Neural cell (in vitro differentiated cells): ENCODE data around the gene RAD51B. TPM values are rescaled to one million over a fixed set of nuclear protein-coding genes. Genes with fewer than 3 reads are reported as not detected.

Experiments used
- H2AFZ ChIP-seq: fragments of 200-600, 300-800 bp; sonication (generic), shearing (Covaris generic); 2 replicates; pipeline ENCODE4 v1.6.0; 2014; ENCODE audit warnings: low read depth, mild to moderate bottlenecking, antibody characterized with exemption, low read length, moderate library complexity
- H3F3A ChIP-seq: fragments of 200-600 bp; shearing (Covaris generic); 2 replicates; pipeline ENCODE4 v1.6.1; 2016; ENCODE audit warnings: mild to moderate bottlenecking, moderate library complexity, mixed read lengths, antibody characterized with exemption, low read length; ENCODE audit not compliant: insufficient read depth, poor library complexity, severe bottlenecking
- H3K27ac ChIP-seq: fragments of 200-600, 300-800 bp; sonication (generic), shearing (Covaris generic); 2 replicates; pipeline ENCODE4 v1.5.1; 2014; ENCODE audit warnings: mild to moderate bottlenecking, low read length, moderate library complexity
- H3K27me3 ChIP-seq: fragments of 300-800, 200-600 bp; sonication (generic), shearing (Covaris generic); 2 replicates; pipeline ENCODE4 v1.6.0; 2014; ENCODE audit warnings: mild to moderate bottlenecking, low read depth, low read length, moderate library complexity; ENCODE audit not compliant: insufficient read depth
- H3K36me3 ChIP-seq: fragments of 300-800, 200-600 bp; sonication (generic), shearing (Covaris generic); 2 replicates; pipeline ENCODE4 v1.5.1; 2014; ENCODE audit warnings: mild to moderate bottlenecking, antibody characterized with exemption, low read length, moderate library complexity; ENCODE audit not compliant: insufficient read depth
- H3K4me2 ChIP-seq: fragments of 300-800, 200-600 bp; sonication (generic), shearing (Covaris generic); 2 replicates; pipeline ENCODE4 v1.6.0; 2014; ENCODE audit warnings: mild to moderate bottlenecking, low read length
- H3K4me3 ChIP-seq: fragments of 300-800, 200-600 bp; sonication (generic), shearing (Covaris generic); 2 replicates; pipeline ENCODE4 v1.5.1; 2014; ENCODE audit warnings: mild to moderate bottlenecking, low read length, moderate library complexity
- H3K79me2 ChIP-seq: fragments of 200-600 bp; shearing (Covaris generic); replicated peaks from 2 replicates; pipeline ENCODE4 v1.6.0; 2014; ENCODE audit warnings: mild to moderate bottlenecking, low read length, moderate library complexity; ENCODE audit not compliant: insufficient read depth
- H3K9ac ChIP-seq: fragments of 300-800, 200-600 bp; sonication (generic), shearing (Covaris generic); 2 replicates; pipeline ENCODE4 v1.6.1; 2016; ENCODE audit warnings: mild to moderate bottlenecking, low read length, mixed read lengths
- H3K9me2 ChIP-seq: fragments of 200-600 bp; shearing (Covaris generic); 2 replicates; pipeline ENCODE4 v1.6.1; 2016; ENCODE audit warnings: mild to moderate bottlenecking, low read length, mixed read lengths; ENCODE audit not compliant: insufficient read depth
- H3K9me3 ChIP-seq: fragments of 200-600, 300-800 bp; sonication (generic), shearing (Covaris generic); 2 replicates; pipeline ENCODE4 v1.6.1; 2016; ENCODE audit warnings: mild to moderate bottlenecking, mixed run types, low read length, moderate library complexity, mixed read lengths
- H4K20me1 ChIP-seq: fragments of 200-600 bp; shearing (Covaris generic); 2 replicates; pipeline ENCODE4 v1.6.1; 2016; ENCODE audit warnings: mild to moderate bottlenecking, mixed run types; ENCODE audit not compliant: insufficient read depth
- CTCF ChIP-seq: fragments of 450-650 bp; IDR thresholded peaks from 2 replicates; pipeline ENCODE4 v1.5.1; 2014; ENCODE audit warnings: antibody characterized with exemption, mild to moderate bottlenecking, moderate library complexity; ENCODE audit not compliant: poor library complexity, severe bottlenecking
- EP300 ChIP-seq: fragments of 450-650 bp; conservative IDR thresholded peaks from 2 replicates; pipeline ENCODE4 v1.6.1; 2014; ENCODE audit warnings: antibody characterized with exemption, mild to moderate bottlenecking, moderate library complexity; ENCODE audit not compliant: poor library complexity, severe bottlenecking
- EZH2 ChIP-seq: fragments of 200-600, 300-800 bp; shearing (Covaris generic), sonication (generic); IDR thresholded peaks from 2 replicates; pipeline ENCODE4 v1.6.1; 2014; ENCODE audit warnings: antibody characterized with exemption, low read length, borderline replicate concordance, mild to moderate bottlenecking; ENCODE audit not compliant: insufficient read depth, poor library complexity, severe bottlenecking
- MXI1 ChIP-seq: fragments of 450-650 bp; conservative IDR thresholded peaks from 2 replicates; pipeline ENCODE4 v1.6.1; 2014; ENCODE audit warnings: antibody characterized with exemption, mild to moderate bottlenecking; ENCODE audit not compliant: poor library complexity, severe bottlenecking
- POLR2AphosphoS5 ChIP-seq: IDR thresholded peaks from 2 replicates; pipeline ENCODE4 v1.6.1; 2012
- RAD21 ChIP-seq: fragments of 450-650 bp; conservative IDR thresholded peaks from 2 replicates; pipeline ENCODE4 v1.6.1; 2014; ENCODE audit warnings: antibody characterized with exemption, mild to moderate bottlenecking, moderate library complexity
- REST ChIP-seq: IDR thresholded peaks from 2 replicates; pipeline ENCODE4 v1.6.1; 2012; ENCODE audit warnings: borderline replicate concordance
- SMC3 ChIP-seq: fragments of 450-650 bp; conservative IDR thresholded peaks from 2 replicates; pipeline ENCODE4 v1.6.1; 2014; ENCODE audit warnings: antibody characterized with exemption, mild to moderate bottlenecking, moderate library complexity; ENCODE audit not compliant: poor library complexity
- TAF1 ChIP-seq: IDR thresholded peaks from 2 replicates; pipeline ENCODE4 v1.6.1; 2012; ENCODE audit warnings: low read depth
- polyA plus RNA-seq: library from polyadenylated mRNA; depleted of rRNA; stranded (reverse); fragments of >200 nt; gene quantifications from 2 replicates; pipeline ENCODE4 v1.2.3, GENCODE V29; 2014

RAD51B gene
- polyA plus RNA-seq, 1 donor from 2014 or later, result 3.1 TPM

GRCh38 chr14:68341411-68342212 lies 522.0 kb downstream of the RAD51B start:
- H3F3A ChIP-seq, result no peaks in the 10 kb centered on the region
- H3K79me2 ChIP-seq, result no peaks in the 10 kb centered on the region
- TF ChIP-seq SMC3 (no peak), REST (no peak), POLR2AphosphoS5 (no peak), EP300 (no peak), EZH2 (no peak), RAD21 (no peak), TAF1 (no peak), CTCF (no peak), MXI1 (no peak)
- no peaks in the 10 kb centered on the region for H3K36me3 ChIP-seq
- H3K9me3 ChIP-seq, result no peaks in the 10 kb centered on the region
- no peaks in the 10 kb centered on the region for H3K27me3 ChIP-seq
- no peak overlapping the region for H3K27ac ChIP-seq
- no peaks in the 10 kb centered on the region for H3K9me2 ChIP-seq
- no peak overlapping the region for H3K4me2 ChIP-seq
- no peak overlapping the region for H2AFZ ChIP-seq
- H3K4me3 ChIP-seq, result no peak overlapping the region
- H3K9ac ChIP-seq, result no peak overlapping the region
- H4K20me1 ChIP-seq, result no peaks in the 10 kb centered on the region

- Histone ChIP-seq H3K27me3 (no peaks in the 10 kb centered on the region), H3K9ac (no peak overlapping the region), H2AFZ (no peak overlapping the region), H3F3A (no peaks in the 10 kb centered on the region), H3K9me2 (no peaks in the 10 kb centered on the region), H3K27ac (no peak overlapping the region), H3K79me2 (no peaks in the 10 kb centered on the region), H3K9me3 (no peaks in the 10 kb centered on the region), H3K36me3 (no peaks in the 10 kb centered on the region), H3K4me2 (no peak overlapping the region), H4K20me1 (no peaks in the 10 kb centered on the region), H3K4me3 (no peak overlapping the region)
- no peak for TF ChIP-seq CTCF
- TF ChIP-seq POLR2AphosphoS5, result no peak
Observed at GRCh38 chr14:68342216-68342763, 522.7 kb downstream of the RAD51B start.
